Stimulated activated CD4-positive, alpha-beta T cell treated with anti-CD3 and anti-CD28 coated beads, Interleukin-12 subunit alpha, Interleukin-12 subunit beta, amount 100 ng/mL, for 48 hours (primary cell): Measurements from ENCODE around the gene ITCH.
"Not testable (repeated sequence)": the region's sequence is repeated elsewhere in the genome, so short reads cannot be mapped to it uniquely, and the experiment has no call there.

Experiments used
- DNase-seq, 3 donors: peaks; one replicate each; pipeline ENCODE4 v3.0.0-alpha.2; 2020; ENCODE audit warnings: low read depth in 2 of 3, low spot score in 1 of 3

Gene ITCH

GRCh38 chr20:34507702-34508413 is 144.8 kb downstream of the ITCH start:
- no peak for DNase-seq

GRCh38 chr20:34510575-34510974 is 147.5 kb downstream of the ITCH start:
- DNase-seq = no peak

DNA sequence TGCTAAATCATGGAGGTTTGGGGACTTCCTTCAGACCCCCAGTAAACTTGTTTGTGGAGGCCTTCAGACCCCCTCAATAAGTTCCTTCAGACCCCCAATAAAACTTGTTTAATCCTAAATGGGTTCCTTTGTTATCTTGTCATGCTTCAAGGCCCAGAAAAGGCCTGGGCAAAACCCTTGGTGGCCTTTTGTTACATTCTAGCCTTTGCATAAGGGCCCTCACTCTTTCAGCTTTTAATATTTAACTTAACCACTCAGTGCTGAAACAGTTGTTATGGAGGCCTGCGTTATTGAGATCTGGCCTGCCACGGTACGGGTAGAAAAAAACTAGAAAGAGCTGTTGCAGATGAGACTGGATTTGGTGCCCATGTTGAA is 148.8 kb downstream of the ITCH start:
- no peak for DNase-seq

DNA sequence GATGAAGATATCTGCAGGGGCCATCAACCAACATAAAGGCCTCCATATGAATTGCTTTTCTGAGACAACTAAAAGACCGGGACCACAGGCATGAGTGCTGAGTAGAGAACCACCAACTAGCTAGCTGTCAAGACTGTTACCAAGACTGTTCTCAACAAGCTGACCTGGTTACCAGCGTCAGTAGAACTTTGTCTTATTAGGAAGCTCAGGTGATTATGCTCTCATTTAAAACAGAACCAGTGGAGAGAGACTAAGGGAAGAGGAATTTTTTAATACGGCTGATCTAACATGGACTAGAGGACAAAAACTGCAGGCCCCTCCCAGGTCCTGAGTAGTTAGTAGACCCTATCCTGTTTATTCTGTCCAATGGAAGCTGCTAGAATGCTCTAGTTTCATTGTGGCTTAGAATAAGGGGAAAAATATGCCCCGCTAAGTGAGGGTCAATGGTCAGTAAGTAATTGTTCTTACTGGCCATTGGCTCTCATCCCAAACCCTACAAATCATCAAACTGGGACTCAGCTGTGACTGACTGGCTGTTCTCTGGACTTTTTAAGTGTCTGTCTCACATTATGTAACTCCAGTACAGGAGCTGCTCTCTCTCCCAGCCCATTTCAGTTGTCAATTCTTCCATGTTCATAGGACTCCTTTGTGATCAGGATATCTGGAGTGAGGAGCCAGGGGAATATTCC is 149.3 kb downstream of the ITCH start:
- DNase-seq = no peak

DNA sequence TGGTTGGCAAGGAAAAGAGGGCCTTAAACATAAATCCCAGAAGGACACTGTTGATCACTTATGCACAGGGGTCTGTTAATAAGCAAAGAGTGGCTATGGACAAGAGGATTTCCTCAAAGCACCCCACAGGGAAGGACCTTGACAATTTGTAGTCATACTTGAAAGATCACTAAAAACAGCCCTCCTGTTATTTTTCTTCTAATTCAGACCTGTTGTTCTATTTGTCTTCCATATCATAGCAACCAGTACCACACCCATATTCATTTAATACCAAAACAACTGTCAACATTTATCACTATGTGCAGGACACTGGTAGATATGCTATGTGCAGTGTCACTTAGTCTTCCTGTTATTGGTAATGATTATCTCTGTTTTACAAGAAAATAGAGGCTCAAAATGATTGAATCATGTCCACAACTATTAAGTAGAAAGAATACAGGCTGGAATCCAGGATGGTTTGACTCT is 149.9 kb downstream of the ITCH start:
- no peak for DNase-seq

- not testable (repeated sequence) for DNase-seq
Observed at GRCh38 chr20:34514034-34514433, 151.0 kb downstream of the ITCH start.

GRCh38 chr20:34514897-34515483 is 151.9 kb downstream of the ITCH start:
- DNase-seq = no peak

- DNase-seq = peak; percentile 48 to 59 (median 57)
Observed at GRCh38 chr20:34515484-34516246, 152.6 kb downstream of the ITCH start.

DNA sequence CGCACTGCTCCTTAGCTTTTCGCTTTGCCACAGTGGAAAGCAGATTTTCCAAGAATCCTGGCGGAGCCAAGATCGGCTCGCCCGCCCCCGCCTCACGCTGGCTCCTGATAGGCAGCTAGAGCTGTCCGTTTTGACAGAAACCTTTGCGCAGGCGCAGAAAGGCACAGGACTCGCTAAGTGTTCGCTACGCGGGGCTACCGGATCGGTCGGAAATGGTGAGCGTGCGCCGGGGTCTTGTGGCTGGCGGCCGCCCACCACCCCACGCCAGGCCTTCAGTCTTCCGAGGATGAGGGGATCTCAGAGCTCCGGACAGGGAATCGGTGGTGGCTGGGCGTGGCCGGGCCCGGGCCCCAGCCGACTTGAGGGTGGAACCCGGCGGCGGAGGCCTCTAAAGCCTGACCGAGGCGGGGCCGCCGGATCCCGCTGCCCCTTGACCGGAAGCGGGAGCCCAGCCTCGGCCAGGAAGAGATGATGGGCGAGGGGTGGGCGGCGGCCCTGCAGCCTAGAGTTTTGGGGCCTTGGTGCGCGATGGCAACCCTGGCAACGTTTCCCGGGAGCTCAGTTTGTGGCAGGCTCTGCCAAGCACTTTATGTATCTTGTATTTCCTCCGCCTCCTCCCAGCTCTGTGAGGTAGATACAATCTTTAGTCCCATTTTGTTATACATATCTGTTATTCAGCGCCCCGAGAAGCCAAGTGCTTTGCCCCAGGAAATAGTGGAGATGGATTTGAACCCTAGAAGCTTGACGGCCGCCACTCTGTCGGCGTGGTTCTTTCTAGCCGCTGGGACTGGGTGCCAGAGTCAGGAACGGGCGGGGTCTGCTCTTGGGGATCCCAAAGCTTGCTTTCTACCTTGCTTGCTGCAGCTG is 153.4 kb downstream of the ITCH start, which contains the start of gene DYNLRB1:
DYNLRB1 (plus strand) TSS at position 176 of the 867 bp plus-strand sequence; CDS start at position 213, 37 bp downstream.
- peak; percentile 89 to 95 (median 93) for DNase-seq

- DNase-seq = no peak
Observed at GRCh38 chr20:34517114-34517505, 154.0 kb downstream of the ITCH start.

- DNase-seq = not testable (repeated sequence)
Observed at GRCh38 chr20:34518863-34519262, 155.8 kb downstream of the ITCH start.

DNA sequence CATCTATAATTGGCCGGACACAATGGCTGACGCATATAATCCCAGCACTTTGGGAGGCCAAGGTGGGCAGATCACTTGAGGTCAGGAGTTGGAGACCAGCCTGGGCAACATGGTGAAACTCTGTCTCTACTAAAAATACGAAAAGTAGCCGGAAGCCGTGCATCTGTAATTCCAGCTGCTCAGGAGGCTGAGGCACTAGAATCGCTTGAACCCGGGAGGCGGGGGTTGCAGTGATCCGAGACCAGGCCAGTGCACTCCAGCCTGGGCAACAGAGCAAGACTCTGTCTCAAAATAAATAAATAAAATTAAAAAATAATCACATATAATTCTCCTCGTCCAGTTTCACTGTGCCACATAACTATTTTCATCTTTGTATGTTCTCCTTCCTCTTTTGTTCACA is 156.8 kb downstream of the ITCH start:
- DNase-seq = not testable (repeated sequence)

GRCh38 chr20:34522969-34523871 is 160.1 kb downstream of the ITCH start:
- peak; percentile 40 to 46 (median 43) for DNase-seq

DNA sequence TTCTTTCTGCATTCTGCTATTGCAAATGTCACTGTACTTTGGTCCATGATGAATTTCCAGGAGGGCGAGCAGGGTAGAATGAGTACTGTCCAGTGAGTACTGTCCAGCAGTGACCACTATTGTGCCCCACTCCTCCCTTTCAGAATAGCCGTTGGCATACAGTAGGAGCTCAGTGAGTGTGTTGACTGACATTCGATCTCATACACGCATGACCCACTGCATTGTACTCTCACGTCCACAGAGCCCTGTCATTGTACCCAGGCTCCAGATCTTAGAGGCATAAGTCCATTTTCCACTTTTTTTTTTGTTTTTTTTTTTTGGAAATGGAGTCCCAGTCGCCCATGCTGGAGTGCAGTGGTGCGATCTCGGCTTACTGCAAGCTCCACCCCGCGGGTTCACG is 161.4 kb downstream of the ITCH start:
- no peak for DNase-seq

DNA sequence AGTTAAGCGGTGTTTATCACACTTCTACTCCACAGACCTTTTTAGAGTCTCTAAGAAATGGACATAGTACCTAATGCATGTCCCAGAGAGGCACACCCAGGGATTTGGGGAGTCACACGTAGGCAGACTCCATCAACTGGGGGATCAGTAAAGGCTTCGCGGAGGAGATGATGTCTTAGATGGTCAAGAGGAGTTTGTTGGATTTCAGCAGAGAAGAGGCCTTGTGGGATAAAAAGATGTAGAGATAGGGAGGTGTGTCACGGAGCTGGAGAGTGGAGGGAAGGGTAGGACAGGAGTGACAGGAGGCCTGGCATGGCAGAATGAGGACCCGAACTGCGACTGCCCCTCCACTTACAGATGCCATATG is 162.3 kb downstream of the ITCH start:
- no peak for DNase-seq

- DNase-seq = no peak
Observed at GRCh38 chr20:34525709-34526416, 162.8 kb downstream of the ITCH start.

DNA sequence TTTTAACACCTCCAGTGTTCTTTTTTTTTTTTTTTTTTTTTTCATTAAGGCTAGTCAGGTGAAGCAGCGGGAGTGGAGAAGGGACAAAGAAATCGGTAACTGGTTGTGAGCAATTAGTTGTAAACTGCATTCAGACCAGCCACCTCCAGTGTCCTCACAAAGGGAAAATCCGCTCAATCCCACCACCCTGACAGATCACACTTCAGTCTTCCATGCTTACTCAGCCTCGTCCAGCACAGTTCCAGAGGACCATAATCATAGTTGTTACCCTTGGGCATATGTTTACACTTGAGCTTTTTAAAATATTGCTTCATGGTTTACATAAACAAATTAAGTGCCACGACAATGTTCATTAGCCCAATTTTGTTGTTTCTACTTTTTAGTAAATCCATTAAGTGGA is 163.4 kb downstream of the ITCH start:
- no peak for DNase-seq

DNA sequence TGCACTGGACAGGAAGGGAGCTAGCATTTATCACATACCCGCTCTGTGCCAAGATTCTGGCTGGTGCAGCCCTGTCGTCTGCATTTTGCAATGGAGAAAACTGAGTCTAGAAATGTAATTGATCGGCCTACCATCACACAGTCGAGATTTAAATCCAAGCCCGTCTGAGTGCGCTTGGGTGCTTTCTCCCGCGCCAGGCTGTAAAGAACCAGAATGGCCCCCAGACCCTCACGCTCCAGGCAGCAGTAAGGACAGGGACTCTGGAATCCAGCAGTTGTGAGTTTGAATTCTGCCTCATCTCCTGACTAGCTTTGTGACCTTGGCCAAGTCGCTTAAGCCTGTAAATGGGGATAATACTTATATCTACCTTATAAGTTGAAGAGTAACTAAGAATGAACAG is 163.9 kb downstream of the ITCH start:
- DNase-seq = no peak

DNA sequence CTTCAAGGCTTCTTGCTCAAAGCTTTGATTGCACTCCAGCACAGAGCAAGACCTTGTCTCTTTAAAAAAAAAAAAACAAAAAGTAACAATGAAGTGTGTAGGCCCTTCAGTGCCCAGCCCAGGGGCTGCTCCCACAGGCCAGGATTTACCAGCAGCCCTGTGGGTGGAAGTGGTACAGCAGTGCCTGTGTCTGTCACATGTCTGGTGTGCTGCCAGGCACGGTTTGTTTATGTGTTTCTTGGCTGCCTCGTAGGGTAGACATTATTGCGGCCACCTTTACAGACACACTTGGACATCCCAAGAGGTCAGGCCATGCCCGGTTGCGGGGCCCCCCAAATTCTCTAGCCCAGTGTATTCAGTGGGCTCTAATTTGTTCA is 165.8 kb downstream of the ITCH start:
- DNase-seq = no peak
